AML-193 (cell line): ENCODE measurements around the gene MYLK.

Source experiments
- DNase-seq, 2 experiments: peaks; one replicate each; lab custom pipeline; 2025; lab: John Stamatoyannopoulos, UW

MYLK gene

GRCh38 chr3:123819949-123820348, 64.2 kb downstream of the MYLK start:
- DNase-seq, result no peak

GRCh38 chr3:123818921-123819429, 65.2 kb downstream of the MYLK start:
- no peak for DNase-seq

- no peak for DNase-seq
Measured at GRCh38 chr3:123818324-123818920, 65.7 kb downstream of the MYLK start.

- no peak for DNase-seq
Measured at GRCh38 chr3:123817413-123817812, 66.7 kb downstream of the MYLK start.

- DNase-seq, result no peak
Measured at GRCh38 chr3:123816673-123817207, 67.4 kb downstream of the MYLK start.

- no peak for DNase-seq
Measured at GRCh38 chr3:123815981-123816380, 68.2 kb downstream of the MYLK start.

- DNase-seq, result no peak
Measured at GRCh38 chr3:123813876-123814275, 70.3 kb downstream of the MYLK start.

- no peak for DNase-seq
Measured at GRCh38 chr3:123809597-123809996, 74.5 kb downstream of the MYLK start.

- DNase-seq, result no peak
Measured at GRCh38 chr3:123808812-123809211, 75.3 kb downstream of the MYLK start.

GRCh38 chr3:123807820-123808219, 76.3 kb downstream of the MYLK start:
- DNase-seq, result no peak

GRCh38 chr3:123805504-123805903, 78.6 kb downstream of the MYLK start:
- DNase-seq, result no peak

GRCh38 chr3:123805101-123805500, 79.0 kb downstream of the MYLK start:
- no peak for DNase-seq

GRCh38 chr3:123804676-123805075, 79.5 kb downstream of the MYLK start:
- no peak for DNase-seq

GRCh38 chr3:123803521-123803920, 80.6 kb downstream of the MYLK start:
- no peak for DNase-seq

GRCh38 chr3:123802007-123802625, 82.0 kb downstream of the MYLK start:
- no peak for DNase-seq

- DNase-seq, result no peak
Measured at GRCh38 chr3:123801474-123801873, 82.7 kb downstream of the MYLK start.

- DNase-seq, result no peak
Measured at GRCh38 chr3:123800362-123800682, 83.8 kb downstream of the MYLK start.

- no peak for DNase-seq
Measured at GRCh38 chr3:123799544-123800361, 84.4 kb downstream of the MYLK start.

GRCh38 chr3:123798550-123798949, 85.6 kb downstream of the MYLK start:
- no peak for DNase-seq

- DNase-seq, result no peak
Measured at GRCh38 chr3:123795471-123796251, 88.5 kb downstream of the MYLK start.

GRCh38 chr3:123793425-123793824, 90.7 kb downstream of the MYLK start:
- DNase-seq, result no peak
